Gastroesophageal sphincter (tissue), 3 donors: Measurements from ENCODE around the gene PSTPIP1.

Source experiments
- CTCF ChIP-seq, 4 experiments: fragments of 200-600 bp in 2 of 4; fragments of 450-650 bp in 2 of 4; sonication (generic) in 1 of 4; IDR thresholded peaks; one replicate each; pipeline ENCODE4 v1.5.1; 2017 to 2019; ENCODE audit warnings: antibody characterized with exemption in 4 of 4, mild to moderate bottlenecking in 2 of 4, moderate library complexity in 2 of 4
- POLR2AphosphoS5 ChIP-seq: sonication (generic); formaldehyde crosslinking; IDR thresholded peaks from one replicate; pipeline ENCODE4 v1.6.1; 2017; ENCODE audit warnings: antibody characterized with exemption

GRCh38 chr15:76976141-76976540, 18.8 kb upstream of the PSTPIP1 start:
- TF ChIP-seq CTCF (IDR thresholded peaks at IDR 0.05), result no peak
- TF ChIP-seq POLR2AphosphoS5, result no peak
